Caki2 (cell line): ENCODE measurements around the gene SMPD3. TPM values are rescaled to one million over a fixed set of nuclear protein-coding genes. Genes with fewer than 3 reads are reported as not detected.
A peak's percentile ranks its signal among the peaks of the same experiment; 100 is the strongest.

ENCODE experiments used
- DNase-seq: peaks from one replicate; pipeline ENCODE4 v3.0.0-alpha.2; 2015; ENCODE audit warnings: low read depth
- in situ Hi-C: cut with HindIII; loops from 2 replicates; pipeline ENCODE4 v1.10.0; 2016; ENCODE audit warnings: low sequenced_read_pairs, low pct_unique_long_range_greater_than_20kb, mixed read lengths
- total RNA-seq: library from RNA; depleted of rRNA; stranded (reverse); fragments of >200 nt; shearing (Covaris generic); gene quantifications from 2 replicates; pipeline ENCODE4 v1.2.3, GENCODE V29; 2014; ENCODE audit warnings: low replicate concordance

SMPD3 gene
- total RNA-seq, 1 experiment from 2014 or later = not detected

GRCh38 chr16:68368301-68368888 lies 79.9 kb downstream of the SMPD3 start:
- DNase-seq = no peak
- in situ Hi-C loops = no loop called here

GRCh38 chr16:68367891-68368290 lies 80.4 kb downstream of the SMPD3 start:
- in situ Hi-C loops = no loop called here
- no peak for DNase-seq

GRCh38 chr16:68367440-68367839 lies 80.9 kb downstream of the SMPD3 start:
- in situ Hi-C loops = no loop called here

GRCh38 chr16:68367030-68367429 lies 81.3 kb downstream of the SMPD3 start:
- in situ Hi-C loops = no loop called here
- DNase-seq = no peak

More at GRCh38 chr16:68367440-68367839, 80.9 kb downstream of the SMPD3 start:
- no peak for DNase-seq

- no peak for DNase-seq
- in situ Hi-C loops = no loop called here
These were observed 82.2 kb downstream of the SMPD3 start for GRCh38 chr16:68366062-68366461.

- DNase-seq = peak; percentile 21
- in situ Hi-C loops = no loop called here
These were observed 83.0 kb downstream of the SMPD3 start for GRCh38 chr16:68365167-68365817.

GRCh38 chr16:68364561-68364998 lies 83.7 kb downstream of the SMPD3 start:
- DNase-seq = no peak
- in situ Hi-C loops = no loop called here

GRCh38 chr16:68363658-68364521 lies 84.4 kb downstream of the SMPD3 start:
- in situ Hi-C loops = no loop called here
- DNase-seq = no peak

GRCh38 chr16:68362947-68363657 lies 85.2 kb downstream of the SMPD3 start:
- no peak for DNase-seq
- in situ Hi-C loops = no loop called here

GRCh38 chr16:68362262-68362913 lies 85.9 kb downstream of the SMPD3 start:
- no peak for DNase-seq
- in situ Hi-C loops = no loop called here

GRCh38 chr16:68361485-68361884 lies 86.8 kb downstream of the SMPD3 start:
- in situ Hi-C loops = no loop called here
- no peak for DNase-seq

GRCh38 chr16:68360956-68361355 lies 87.4 kb downstream of the SMPD3 start:
- DNase-seq = no peak
- in situ Hi-C loops = no loop called here

GRCh38 chr16:68360547-68360946 lies 87.8 kb downstream of the SMPD3 start:
- in situ Hi-C loops = no loop called here
- no peak for DNase-seq

- in situ Hi-C loops = no loop called here
- DNase-seq = no peak
These were observed 88.7 kb downstream of the SMPD3 start for GRCh38 chr16:68359398-68360191.

GRCh38 chr16:68358951-68359350 lies 89.4 kb downstream of the SMPD3 start:
- DNase-seq = no peak
- in situ Hi-C loops = no loop called here

GRCh38 chr16:68357923-68358322 lies 90.4 kb downstream of the SMPD3 start:
- DNase-seq = no peak
- in situ Hi-C loops = no loop called here

GRCh38 chr16:68357521-68357922 lies 90.8 kb downstream of the SMPD3 start:
- DNase-seq = no peak
- in situ Hi-C loops = no loop called here
